Astrocyte of the spinal cord (primary cell): ENCODE measurements around the gene LHX6.

Experiments used
- DNase-seq: peaks from one replicate; pipeline ENCODE4 v3.0.0; 2011; ENCODE audit warnings: low read depth, low spot score
- H3K4me3 ChIP-seq: 2 replicates; pipeline ENCODE4 v1.5.1; 2011; ENCODE audit warnings: low read depth, mild to moderate bottlenecking, low read length, moderate library complexity
- CTCF ChIP-seq: IDR thresholded peaks from 2 replicates; pipeline ENCODE4 v1.5.1; 2012; ENCODE audit warnings: low read depth, mild to moderate bottlenecking, low read length, inconsistent platforms
- in situ Hi-C: cut with HindIII; loops from 2 replicates; pipeline ENCODE4 v1.10.0; 2017; ENCODE audit warnings: low sequenced_read_pairs

LHX6 gene

GRCh38 chr9:122179690-122180074 lies 49.1 kb downstream of the LHX6 start:
- DNase-seq: no peak
- in situ Hi-C loops: no loop called here
- no peak overlapping the region for H3K4me3 ChIP-seq

GRCh38 chr9:122179054-122179689 lies 49.6 kb downstream of the LHX6 start:
- no peak for TF ChIP-seq CTCF
- no peak overlapping the region for H3K4me3 ChIP-seq
- DNase-seq: no peak
- in situ Hi-C loops: no loop called here

More at GRCh38 chr9:122179690-122180074, 49.1 kb downstream of the LHX6 start:
- no peak for TF ChIP-seq CTCF

- no peak for TF ChIP-seq CTCF
- in situ Hi-C loops: no loop called here
- DNase-seq: no peak
- no peak overlapping the region for H3K4me3 ChIP-seq
Measured at GRCh38 chr9:122176916-122177315, 51.8 kb downstream of the LHX6 start.

- TF ChIP-seq CTCF: no peak
- DNase-seq: no peak
Measured at GRCh38 chr9:122173670-122174069, 55.1 kb downstream of the LHX6 start.

GRCh38 chr9:122172131-122172530 lies 56.6 kb downstream of the LHX6 start:
- no peak for TF ChIP-seq CTCF
- in situ Hi-C loops: no loop called here
- H3K4me3 ChIP-seq: no peak overlapping the region
- no peak for DNase-seq

More at GRCh38 chr9:122173670-122174069, 55.1 kb downstream of the LHX6 start:
- no peak overlapping the region for H3K4me3 ChIP-seq
- in situ Hi-C loops: no loop called here

- TF ChIP-seq CTCF: no peak
- DNase-seq: no peak
- H3K4me3 ChIP-seq: no peak overlapping the region
- in situ Hi-C loops: no loop called here
Measured at GRCh38 chr9:122168356-122168755, 60.4 kb downstream of the LHX6 start.

- in situ Hi-C loops: no loop called here
- no peak for DNase-seq
- H3K4me3 ChIP-seq: no peak overlapping the region
Measured at GRCh38 chr9:122164286-122164685, 64.5 kb downstream of the LHX6 start.

More at GRCh38 chr9:122164286-122164685, 64.5 kb downstream of the LHX6 start:
- TF ChIP-seq CTCF: no peak
